NCI-H748 treated with DMSO at 0.1 percent for 48 hours (cell line): ENCODE results near the gene ATP11A.
"Not testable (repeated sequence)": the region's sequence is repeated elsewhere in the genome, so short reads cannot be mapped to it uniquely, and the experiment has no call there.

Experiments
- DNase-seq: peaks from one replicate; lab custom pipeline; 2025; lab: John Stamatoyannopoulos, UW

The ATP11A gene

GRCh38 chr13:112865478-112865877 is 175.6 kb downstream of the ATP11A start:
- DNase-seq = not testable (repeated sequence)

- no peak for DNase-seq
These were observed 177.5 kb downstream of the ATP11A start for GRCh38 chr13:112867301-112867711.

- DNase-seq = no peak
These were observed 178.5 kb downstream of the ATP11A start for GRCh38 chr13:112868308-112868707.

GRCh38 chr13:112869202-112870050 is 179.6 kb downstream of the ATP11A start:
- no peak for DNase-seq

- no peak for DNase-seq
These were observed 180.2 kb downstream of the ATP11A start for GRCh38 chr13:112870051-112870331.

GRCh38 chr13:112870737-112871287 is 181.0 kb downstream of the ATP11A start:
- no peak for DNase-seq

- DNase-seq = no peak
These were observed 181.9 kb downstream of the ATP11A start for GRCh38 chr13:112871742-112872141.

- DNase-seq = peak; percentile 81
These were observed 183.1 kb downstream of the ATP11A start for GRCh38 chr13:112872657-112873631.

GRCh38 chr13:112873851-112874750 is 184.3 kb downstream of the ATP11A start:
- peak; percentile 8 for DNase-seq

- no peak for DNase-seq
These were observed 185.0 kb downstream of the ATP11A start for GRCh38 chr13:112874751-112875300.

GRCh38 chr13:112875627-112876026 is 185.8 kb downstream of the ATP11A start:
- DNase-seq = no peak

- no peak for DNase-seq
These were observed 186.6 kb downstream of the ATP11A start for GRCh38 chr13:112876305-112877000.

- DNase-seq = no peak
These were observed 187.2 kb downstream of the ATP11A start for GRCh38 chr13:112877066-112877465.

GRCh38 chr13:112877539-112877938 is 187.7 kb downstream of the ATP11A start:
- no peak for DNase-seq

- DNase-seq = no peak
These were observed 188.4 kb downstream of the ATP11A start for GRCh38 chr13:112877976-112878955.

- DNase-seq = no peak
These were observed 189.5 kb downstream of the ATP11A start for GRCh38 chr13:112879283-112879833.

- DNase-seq = no peak
These were observed 190.4 kb downstream of the ATP11A start for GRCh38 chr13:112880221-112880641.

GRCh38 chr13:112880976-112881540 is 191.2 kb downstream of the ATP11A start:
- DNase-seq = no peak
